Large intestine (tissue), 12 donors: Measurements from ENCODE around the gene MLXIP. TPM values are rescaled to one million over a fixed set of nuclear protein-coding genes. Genes with fewer than 3 reads are reported as not detected.

Experiments
- DNase-seq, 2 donors: peaks; one replicate each; pipeline versions ENCODE4 v3.0.0 to v3.0.0-alpha.2; 2013
- H3K27ac ChIP-seq: one replicate; pipeline ENCODE4 v1.5.1; 2013; ENCODE audit warnings: low read length
- H3K27me3 ChIP-seq: 2 replicates; pipeline ENCODE4 v1.6.1; 2013; ENCODE audit warnings: low read length; ENCODE audit not compliant: control insufficient read depth, insufficient read depth
- H3K36me3 ChIP-seq: 2 replicates; pipeline ENCODE4 v1.6.1; 2013; ENCODE audit warnings: low read length; ENCODE audit not compliant: control insufficient read depth, insufficient read depth
- H3K4me1 ChIP-seq: one replicate; pipeline ENCODE4 v1.6.1; 2013; ENCODE audit warnings: low read length; ENCODE audit not compliant: control insufficient read depth, insufficient read depth
- H3K4me3 ChIP-seq: one replicate; pipeline ENCODE4 v1.5.1; 2013; ENCODE audit warnings: low read length
- H3K9me3 ChIP-seq: one replicate; pipeline ENCODE4 v1.6.1; 2013; ENCODE audit warnings: mild to moderate bottlenecking, low read depth, low read length, moderate library complexity; ENCODE audit not compliant: control insufficient read depth
- WGBS: methylation state at CpG from one replicate; pipeline ENCODE4 v1.1.5; 2013; ENCODE audit warnings: low lambda C conversion rate; ENCODE audit not compliant: insufficient coverage; 5-methylcytosine and 5-hydroxymethylcytosine counted together
- long read RNA-seq, 11 donors: transcript quantifications; one replicate each; lab custom pipeline, GENCODE V29; 2026
- polyA plus RNA-seq: library from polyadenylated mRNA; unstranded; fragments of 120-200 nt; gene quantifications from one replicate; pipeline ENCODE4 v1.2.1, GENCODE V29; 2013

Gene MLXIP
- polyA plus RNA-seq, result 51.8 TPM
- long read RNA-seq, donor 1, full-length matches to known transcripts, result 1 of 6 reads
- long read RNA-seq, donor 1, partial matches to known transcripts, result 5 of 6 reads
- long read RNA-seq, donor 1, other reads (novel, unspliced or antisense), result 0 of 6 reads
- long read RNA-seq, donor 2, full-length matches to known transcripts, result 2 of 8 reads
- long read RNA-seq, donor 2, partial matches to known transcripts, result 6 of 8 reads
- long read RNA-seq, donor 2, other reads (novel, unspliced or antisense), result 0 of 8 reads
- long read RNA-seq, donor 3, result 0 reads
- long read RNA-seq, donor 4, partial matches to known transcripts, result 0 of 1 reads
- long read RNA-seq, donor 4, other reads (novel, unspliced or antisense), result 0 of 1 reads
- long read RNA-seq, donor 5, partial matches to known transcripts, result 0 of 1 reads
- long read RNA-seq, donor 5, other reads (novel, unspliced or antisense), result 0 of 1 reads
- long read RNA-seq, donor 6, full-length matches to known transcripts, result 5 of 20 reads
- long read RNA-seq, donor 6, partial matches to known transcripts, result 15 of 20 reads
- long read RNA-seq, donor 6, other reads (novel, unspliced or antisense), result 0 of 20 reads
- long read RNA-seq, donor 7, full-length matches to known transcripts, result 2 of 7 reads
- long read RNA-seq, donor 7, partial matches to known transcripts, result 5 of 7 reads
- long read RNA-seq, donor 7, other reads (novel, unspliced or antisense), result 0 of 7 reads
- long read RNA-seq, donor 8, full-length matches to known transcripts, result 1 of 7 reads
- long read RNA-seq, donor 8, partial matches to known transcripts, result 6 of 7 reads
- long read RNA-seq, donor 8, other reads (novel, unspliced or antisense), result 0 of 7 reads
- long read RNA-seq, donor 9, result 0 reads
- long read RNA-seq, donor 10, full-length matches to known transcripts, result 4 of 11 reads
- long read RNA-seq, donor 10, partial matches to known transcripts, result 7 of 11 reads
- long read RNA-seq, donor 10, other reads (novel, unspliced or antisense), result 0 of 11 reads
- long read RNA-seq, donor 11, full-length matches to known transcripts, result 2 of 2 reads
- long read RNA-seq, donor 11, partial matches to known transcripts, result 0 of 2 reads
- long read RNA-seq, donor 11, other reads (novel, unspliced or antisense), result 0 of 2 reads

- no CpG with 5 or more reads among the region's 113 CpGs for WGBS
- H3K4me1 ChIP-seq, result peaks cover 37% of the 10 kb centered on the region
- no peaks in the 10 kb centered on the region for H3K9me3 ChIP-seq
- DNase-seq, result peak; percentile 94 to 97
- no peaks in the 10 kb centered on the region for H3K36me3 ChIP-seq
- no peaks in the 10 kb centered on the region for H3K27me3 ChIP-seq
- H3K27ac ChIP-seq, result peak within 1 kb of the TSS; percentile 81
- H3K4me3 ChIP-seq, result peak within 1 kb of the TSS; percentile 85
Measured at GRCh38 chr12:122078141-122079032, at the start of gene MLXIP. TSS of gene MLXIP (plus strand) at chr12:122078756. CDS start at chr12:122078854, 98 bp downstream.

- Histone ChIP-seq H3K9me3 (no peaks in the 10 kb centered on the region), H3K27ac (no peak overlapping the region), H3K27me3 (no peaks in the 10 kb centered on the region), H3K36me3 (no peaks in the 10 kb centered on the region), H3K4me1 (peaks cover 6% of the 10 kb centered on the region), H3K4me3 (no peak overlapping the region)
- no CpG with 5 or more reads among the region's 23 CpGs for WGBS
- DNase-seq, result no peak
Measured at GRCh38 chr12:122028905-122029560, 49.5 kb upstream of the MLXIP start.

- H3K4me3 ChIP-seq, result no peak overlapping the region
- H3K36me3 ChIP-seq, result peaks cover 2% of the 10 kb centered on the region
- H3K4me1 ChIP-seq, result peaks cover 2% of the 10 kb centered on the region
- no peak overlapping the region for H3K27ac ChIP-seq
- DNase-seq, result no peak
- no CpG with 5 or more reads among the region's 28 CpGs for WGBS
- H3K27me3 ChIP-seq, result no peaks in the 10 kb centered on the region
- H3K9me3 ChIP-seq, result no peaks in the 10 kb centered on the region
Measured at GRCh38 chr12:122029620-122030423, 48.7 kb upstream of the MLXIP start.

- Histone ChIP-seq H3K4me3 (no peak overlapping the region), H3K4me1 (peaks cover 2% of the 10 kb centered on the region), H3K36me3 (peaks cover 8% of the 10 kb centered on the region), H3K27me3 (no peaks in the 10 kb centered on the region), H3K9me3 (no peaks in the 10 kb centered on the region), H3K27ac (no peak overlapping the region)
- no CpG with 5 or more reads among the region's 13 CpGs for WGBS
- no peak for DNase-seq
Measured at GRCh38 chr12:122030424-122031035, 48.0 kb upstream of the MLXIP start.

GRCh38 chr12:122031342-122032216, 47.0 kb upstream of the MLXIP start:
- no peak for DNase-seq
- Histone ChIP-seq H3K27ac (no peak overlapping the region), H3K9me3 (no peaks in the 10 kb centered on the region), H3K4me1 (peaks cover 2% of the 10 kb centered on the region), H3K4me3 (no peak overlapping the region), H3K36me3 (peaks cover 18% of the 10 kb centered on the region), H3K27me3 (no peaks in the 10 kb centered on the region)
- WGBS, result 100% methylated on average over 2 of the region's 21 CpGs

- H3K27ac ChIP-seq, result no peak overlapping the region
- peaks cover 2% of the 10 kb centered on the region for H3K4me1 ChIP-seq
- no peaks in the 10 kb centered on the region for H3K9me3 ChIP-seq
- no CpG with 5 or more reads among the region's 11 CpGs for WGBS
- peaks cover 22% of the 10 kb centered on the region for H3K36me3 ChIP-seq
- H3K27me3 ChIP-seq, result no peaks in the 10 kb centered on the region
- no peak for DNase-seq
- no peak overlapping the region for H3K4me3 ChIP-seq
Measured at GRCh38 chr12:122032580-122032979, 46.0 kb upstream of the MLXIP start.

- peaks cover 24% of the 10 kb centered on the region for H3K36me3 ChIP-seq
- H3K9me3 ChIP-seq, result no peaks in the 10 kb centered on the region
- H3K27me3 ChIP-seq, result no peaks in the 10 kb centered on the region
- no peak for DNase-seq
- H3K4me1 ChIP-seq, result peaks cover under 1% of the 10 kb centered on the region
- no peak overlapping the region for H3K27ac ChIP-seq
- no peak overlapping the region for H3K4me3 ChIP-seq
- WGBS, result no CpG with 5 or more reads among the region's 8 CpGs
Measured at GRCh38 chr12:122035292-122035691, 43.3 kb upstream of the MLXIP start.

GRCh38 chr12:122036153-122036552, 42.4 kb upstream of the MLXIP start:
- no peaks in the 10 kb centered on the region for H3K9me3 ChIP-seq
- peaks cover 24% of the 10 kb centered on the region for H3K36me3 ChIP-seq
- no CpG with 5 or more reads among the region's 6 CpGs for WGBS
- H3K4me3 ChIP-seq, result no peak overlapping the region
- H3K27ac ChIP-seq, result no peak overlapping the region
- DNase-seq, result no peak
- H3K4me1 ChIP-seq, result peaks cover 7% of the 10 kb centered on the region
- H3K27me3 ChIP-seq, result no peaks in the 10 kb centered on the region
